Nephron progenitor cell (in vitro differentiated cells): ENCODE measurements around the gene MAP3K7CL.

Experiments used
- DNase-seq: peaks from one replicate; pipeline ENCODE4 v3.0.0; 2021
- H3K27ac Mint-ChIP-seq: 2 replicates; pipeline ENCODE4 v1.8.0; 2021; ENCODE audit warnings: mild to moderate bottlenecking, moderate library complexity, mixed read lengths
- H3K27me3 Mint-ChIP-seq: 2 replicates; pipeline ENCODE4 v1.8.0; 2021; ENCODE audit warnings: mild to moderate bottlenecking, low read depth, mixed read lengths; ENCODE audit not compliant: poor library complexity
- H3K36me3 Mint-ChIP-seq: 2 replicates; pipeline ENCODE4 v1.8.0; 2021; ENCODE audit warnings: low read depth, mixed read lengths
- H3K4me1 Mint-ChIP-seq: 2 replicates; pipeline ENCODE4 v1.8.0; 2021; ENCODE audit warnings: mixed read lengths
- H3K4me3 Mint-ChIP-seq: 2 replicates; pipeline ENCODE4 v1.8.0; 2021; ENCODE audit warnings: mild to moderate bottlenecking, moderate library complexity, mixed read lengths
- H3K9me3 Mint-ChIP-seq: 2 replicates; pipeline ENCODE4 v1.8.0; 2021; ENCODE audit warnings: mild to moderate bottlenecking, moderate library complexity, mixed read lengths
- CTCF ChIP-seq: fragments of 200-600 bp; sonication (generic); IDR thresholded peaks from 2 replicates; pipeline ENCODE4 v1.5.0; 2021; ENCODE audit warnings: antibody characterized with exemption

The MAP3K7CL gene

GRCh38 chr21:29135481-29135880 lies 5.0 kb downstream of the MAP3K7CL start:
- TF ChIP-seq CTCF, result no peak
- Mint-ChIP-seq H3K9me3 (no peaks in the 10 kb centered on the region), H3K4me1 (peaks cover 9% of the 10 kb centered on the region), H3K27me3 (peaks cover 11% of the 10 kb centered on the region), H3K4me3 (no peak overlapping the region), H3K27ac (no peak overlapping the region), H3K36me3 (no peaks in the 10 kb centered on the region)
- no peak for DNase-seq

- H3K4me1 Mint-ChIP-seq, result peaks cover 9% of the 10 kb centered on the region
- H3K27ac Mint-ChIP-seq, result no peak overlapping the region
- peaks cover 7% of the 10 kb centered on the region for H3K27me3 Mint-ChIP-seq
Measured at GRCh38 chr21:29136033-29136432, 5.6 kb downstream of the MAP3K7CL start.

GRCh38 chr21:29144736-29145353 lies 14.4 kb downstream of the MAP3K7CL start:
- no peak for DNase-seq
- no peak overlapping the region for H3K4me3 Mint-ChIP-seq
- no peaks in the 10 kb centered on the region for H3K9me3 Mint-ChIP-seq
- TF ChIP-seq CTCF, result no peak
- H3K36me3 Mint-ChIP-seq, result no peaks in the 10 kb centered on the region
- H3K27ac Mint-ChIP-seq, result no peak overlapping the region
- no peaks in the 10 kb centered on the region for H3K4me1 Mint-ChIP-seq
- H3K27me3 Mint-ChIP-seq, result no peaks in the 10 kb centered on the region

More at GRCh38 chr21:29136033-29136432, 5.6 kb downstream of the MAP3K7CL start:
- no peak for DNase-seq
- Mint-ChIP-seq H3K4me3 (no peak overlapping the region), H3K9me3 (no peaks in the 10 kb centered on the region), H3K36me3 (no peaks in the 10 kb centered on the region)
- no peak for TF ChIP-seq CTCF

- no peaks in the 10 kb centered on the region for H3K36me3 Mint-ChIP-seq
- no peak for DNase-seq
- H3K4me1 Mint-ChIP-seq, result no peaks in the 10 kb centered on the region
- no peaks in the 10 kb centered on the region for H3K27me3 Mint-ChIP-seq
- H3K4me3 Mint-ChIP-seq, result no peak overlapping the region
- H3K27ac Mint-ChIP-seq, result peak overlapping the region; percentile 31
- TF ChIP-seq CTCF, result no peak
- no peaks in the 10 kb centered on the region for H3K9me3 Mint-ChIP-seq
Measured at GRCh38 chr21:29145354-29145782, 14.9 kb downstream of the MAP3K7CL start.

- H3K27ac Mint-ChIP-seq, result no peak overlapping the region
- H3K9me3 Mint-ChIP-seq, result no peaks in the 10 kb centered on the region
- no peak overlapping the region for H3K4me3 Mint-ChIP-seq
- H3K27me3 Mint-ChIP-seq, result no peaks in the 10 kb centered on the region
- no peak for DNase-seq
- H3K36me3 Mint-ChIP-seq, result no peaks in the 10 kb centered on the region
- no peaks in the 10 kb centered on the region for H3K4me1 Mint-ChIP-seq
- TF ChIP-seq CTCF, result no peak
Measured at GRCh38 chr21:29145852-29146453, 15.5 kb downstream of the MAP3K7CL start.

GRCh38 chr21:29146726-29147125 lies 16.3 kb downstream of the MAP3K7CL start:
- H3K27ac Mint-ChIP-seq, result no peak overlapping the region
- no peaks in the 10 kb centered on the region for H3K36me3 Mint-ChIP-seq
- no peak for TF ChIP-seq CTCF
- H3K4me1 Mint-ChIP-seq, result no peaks in the 10 kb centered on the region
- no peak for DNase-seq
- H3K4me3 Mint-ChIP-seq, result no peak overlapping the region
- no peaks in the 10 kb centered on the region for H3K9me3 Mint-ChIP-seq
- no peaks in the 10 kb centered on the region for H3K27me3 Mint-ChIP-seq
